K562 (cell line): Measurements from ENCODE around the gene GRM3.

Source experiments
- SP2 ChIP-seq: IDR thresholded peaks from 2 replicates; pipeline ENCODE4 v1.6.1; 2011; ENCODE audit warnings: mild to moderate bottlenecking, low read depth, low read length, moderate library complexity; ENCODE audit not compliant: poor library complexity, severe bottlenecking; ENCODE audit errors: extremely low read depth
- ZFX ChIP-seq: sonication (generic); formaldehyde crosslinking; IDR thresholded peaks from 2 replicates; pipeline ENCODE4 v1.8.0; 2022; ENCODE audit warnings: mild to moderate bottlenecking, missing genetic modification reagents, moderate library complexity

DNA sequence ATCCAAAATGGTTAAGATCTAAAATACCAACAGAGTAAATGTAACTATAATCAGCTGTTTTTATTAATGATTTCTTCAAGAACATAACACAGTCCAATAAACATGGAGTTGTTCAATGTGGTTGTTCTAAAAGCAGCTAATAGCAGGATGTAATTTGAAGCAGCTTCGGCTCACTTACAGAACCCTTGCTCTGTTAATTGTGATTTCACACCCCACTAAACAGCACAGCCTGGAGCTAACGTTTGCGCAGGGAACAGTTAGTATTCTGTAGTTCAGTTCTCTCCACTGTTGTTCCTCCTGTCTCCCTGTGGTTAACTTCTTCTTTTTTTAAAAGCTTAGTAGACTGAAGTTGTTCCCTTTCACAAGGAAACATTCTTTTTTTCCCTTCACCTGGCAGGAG lies 104.0 kb downstream of the GRM3 start:
- TF ChIP-seq SP2 (no peak), ZFX (CRISPR knock-in tag) (no peak)
